HG02884 (cell line): ENCODE data around the gene CFAP100.

Source experiments
- ATAC-seq: cut with Tn5 transposase; IDR thresholded peaks from one replicate; pipeline ENCODE4 v1.9.1; 2021; ENCODE audit warnings: mild to moderate bottlenecking, moderate library complexity; ENCODE audit not compliant: unreplicated experiment

The CFAP100 gene

GRCh38 chr3:126419886-126420786 is 25.4 kb downstream of the CFAP100 start:
- no peak for ATAC-seq

GRCh38 chr3:126421573-126422119 is 26.9 kb downstream of the CFAP100 start:
- ATAC-seq = no peak

GRCh38 chr3:126422121-126422520 is 27.4 kb downstream of the CFAP100 start:
- ATAC-seq = no peak

- no peak for ATAC-seq
These were observed 27.9 kb downstream of the CFAP100 start for GRCh38 chr3:126422571-126423091.

- no peak for ATAC-seq
These were observed 28.7 kb downstream of the CFAP100 start for GRCh38 chr3:126423191-126424038.

GRCh38 chr3:126424039-126424717 is 29.5 kb downstream of the CFAP100 start:
- no peak for ATAC-seq

GRCh38 chr3:126424751-126425150 is 30.0 kb downstream of the CFAP100 start:
- no peak for ATAC-seq

GRCh38 chr3:126431103-126431534 is 36.4 kb downstream of the CFAP100 start:
- ATAC-seq = peak; percentile 70

GRCh38 chr3:126432361-126433104 is 37.8 kb downstream of the CFAP100 start:
- no peak for ATAC-seq

GRCh38 chr3:126433105-126433430 is 38.4 kb downstream of the CFAP100 start:
- ATAC-seq = no peak

- no peak for ATAC-seq
These were observed 39.0 kb downstream of the CFAP100 start for GRCh38 chr3:126433496-126434263.

- ATAC-seq = no peak
These were observed 39.5 kb downstream of the CFAP100 start for GRCh38 chr3:126434264-126434590.

- no peak for ATAC-seq
These were observed 40.3 kb downstream of the CFAP100 start for GRCh38 chr3:126434931-126435411.

GRCh38 chr3:126435456-126436315 is 41.0 kb downstream of the CFAP100 start:
- no peak for ATAC-seq

- ATAC-seq = no peak
These were observed 42.4 kb downstream of the CFAP100 start for GRCh38 chr3:126436826-126437717.

- ATAC-seq = no peak
These were observed 43.5 kb downstream of the CFAP100 start for GRCh38 chr3:126438186-126438585.

GRCh38 chr3:126438746-126439145 is 44.0 kb downstream of the CFAP100 start:
- no peak for ATAC-seq
